ENCODE results near the gene PIK3R6.

PIK3R6 gene, protein sequence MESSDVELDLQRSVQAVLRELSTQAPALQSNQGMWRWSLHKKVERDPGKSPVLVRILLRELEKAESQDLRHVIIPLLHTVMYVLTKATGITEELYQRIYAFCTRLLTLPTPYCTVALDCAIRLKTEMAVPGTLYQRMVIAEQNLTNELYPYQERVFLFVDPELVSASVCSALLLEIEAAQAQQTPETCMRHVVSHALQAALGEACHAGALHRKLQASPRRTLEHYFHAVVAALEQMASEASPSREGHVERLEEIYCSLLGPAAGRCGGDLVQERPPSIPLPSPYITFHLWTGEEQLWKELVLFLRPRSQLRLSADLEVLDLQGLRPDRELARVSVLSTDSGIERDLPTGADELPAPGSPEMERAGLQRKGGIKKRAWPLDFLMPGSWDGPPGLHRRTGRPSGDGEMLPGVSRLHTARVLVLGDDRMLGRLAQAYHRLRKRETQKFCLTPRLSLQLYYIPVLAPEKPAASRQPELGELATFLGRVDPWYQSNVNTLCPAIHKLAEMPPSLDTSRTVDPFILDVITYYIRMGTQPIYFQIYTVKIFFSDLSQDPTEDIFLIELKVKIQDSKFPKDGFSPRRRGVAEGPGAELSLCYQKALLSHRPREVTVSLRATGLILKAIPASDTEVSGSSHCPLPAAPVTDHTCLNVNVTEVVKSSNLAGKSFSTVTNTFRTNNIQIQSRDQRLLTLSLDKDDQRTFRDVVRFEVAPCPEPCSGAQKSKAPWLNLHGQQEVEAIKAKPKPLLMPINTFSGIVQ

DNA sequence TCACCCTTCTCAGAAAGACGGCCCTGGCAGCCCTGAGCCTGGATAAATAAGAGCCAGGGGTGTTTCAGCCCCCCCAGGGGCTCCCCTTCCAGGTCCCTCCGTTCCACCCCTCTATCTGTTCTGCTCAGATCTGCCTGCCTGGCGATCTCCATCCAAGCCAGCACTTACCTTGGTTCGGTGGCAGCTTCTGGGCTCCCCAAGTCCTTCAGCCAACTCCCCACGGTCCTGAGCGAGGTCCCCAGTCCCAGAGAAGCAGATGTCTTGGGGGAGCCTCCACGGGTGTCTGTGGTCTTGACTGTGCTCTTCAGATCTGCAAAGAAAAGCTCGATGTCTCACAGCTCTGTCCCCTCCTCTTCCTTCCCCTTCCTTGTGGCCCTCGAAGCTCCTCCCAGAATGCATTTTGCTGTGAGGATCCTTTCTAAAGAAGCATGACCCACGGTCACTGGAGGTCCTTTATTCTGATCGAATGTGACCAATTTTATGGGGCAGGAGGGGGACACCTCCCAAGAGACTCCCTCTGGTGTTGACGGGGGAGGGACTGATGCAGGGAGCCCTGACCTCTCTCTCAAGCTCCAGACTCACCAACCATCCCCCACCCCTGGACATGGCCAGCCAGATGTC, at the start of gene PIK3R6:
Gene PIK3R6, minus strand, starts transcription at position 314 of the 621 bp plus-strand sequence. CDS start 17,880 bp downstream, outside the sequence.
- Mint-ChIP-seq H3K4me3 (peak within 1 kb of the TSS in 1 of 3 experiments; percentile 8), H3K4me1 (no peaks in the 10 kb centered on the region), H3K27ac (no peak within 1 kb of the TSS), H3K36me3 (ENCODE audit: low read depth) (no peaks in the 10 kb centered on the region), H3K27me3 (ENCODE audit: low read depth) (peaks cover 42% of the 10 kb centered on the region), H3K9me3 (no peaks in the 10 kb centered on the region)
- TF ChIP-seq, protein P1, sequence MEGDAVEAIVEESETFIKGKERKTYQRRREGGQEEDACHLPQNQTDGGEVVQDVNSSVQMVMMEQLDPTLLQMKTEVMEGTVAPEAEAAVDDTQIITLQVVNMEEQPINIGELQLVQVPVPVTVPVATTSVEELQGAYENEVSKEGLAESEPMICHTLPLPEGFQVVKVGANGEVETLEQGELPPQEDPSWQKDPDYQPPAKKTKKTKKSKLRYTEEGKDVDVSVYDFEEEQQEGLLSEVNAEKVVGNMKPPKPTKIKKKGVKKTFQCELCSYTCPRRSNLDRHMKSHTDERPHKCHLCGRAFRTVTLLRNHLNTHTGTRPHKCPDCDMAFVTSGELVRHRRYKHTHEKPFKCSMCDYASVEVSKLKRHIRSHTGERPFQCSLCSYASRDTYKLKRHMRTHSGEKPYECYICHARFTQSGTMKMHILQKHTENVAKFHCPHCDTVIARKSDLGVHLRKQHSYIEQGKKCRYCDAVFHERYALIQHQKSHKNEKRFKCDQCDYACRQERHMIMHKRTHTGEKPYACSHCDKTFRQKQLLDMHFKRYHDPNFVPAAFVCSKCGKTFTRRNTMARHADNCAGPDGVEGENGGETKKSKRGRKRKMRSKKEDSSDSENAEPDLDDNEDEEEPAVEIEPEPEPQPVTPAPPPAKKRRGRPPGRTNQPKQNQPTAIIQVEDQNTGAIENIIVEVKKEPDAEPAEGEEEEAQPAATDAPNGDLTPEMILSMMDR (IDR thresholded peaks at IDR 0.05; ENCODE audit: unreplicated experiment in 3 of 3): no peak

DNA sequence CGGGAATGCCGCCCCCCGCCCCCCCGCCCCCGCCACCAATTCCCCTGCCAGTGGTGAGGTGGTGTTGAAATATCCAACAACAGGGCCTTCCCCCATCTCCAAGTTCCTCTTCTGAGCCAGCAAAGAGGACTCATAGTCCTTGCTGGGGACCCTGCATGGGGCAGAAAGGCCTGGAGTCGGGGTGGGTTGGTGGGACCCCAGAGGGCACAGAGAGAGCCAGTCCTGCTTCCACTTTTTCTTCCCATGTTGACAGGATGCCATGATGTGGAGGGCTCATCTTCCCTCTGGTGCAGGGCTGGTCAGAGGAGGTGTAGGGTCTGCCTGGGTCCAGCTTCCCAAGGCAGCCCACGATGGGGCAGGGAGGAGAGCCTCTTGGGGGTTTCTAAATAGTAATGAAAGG, 49.0 kb upstream of the PIK3R6 start:
- TF ChIP-seq, protein P1 (IDR thresholded peaks at IDR 0.05; ENCODE audit: unreplicated experiment in 3 of 3): no peak
- H3K27me3 Mint-ChIP-seq (ENCODE audit: low read depth): peaks cover 6% of the 10 kb centered on the region
- peaks cover 5% of the 10 kb centered on the region for H3K36me3 Mint-ChIP-seq (ENCODE audit: low read depth)
- H3K4me1 Mint-ChIP-seq: no peaks in the 10 kb centered on the region
- no peak overlapping the region for H3K27ac Mint-ChIP-seq
- H3K4me3 Mint-ChIP-seq: no peak overlapping the region
- H3K9me3 Mint-ChIP-seq: peaks cover 22% of the 10 kb centered on the region

GRCh38 chr17:8914554-8914953, 47.1 kb upstream of the PIK3R6 start:
- no peaks in the 10 kb centered on the region for H3K4me1 Mint-ChIP-seq
- H3K27ac Mint-ChIP-seq: no peak overlapping the region
- H3K36me3 Mint-ChIP-seq (ENCODE audit: low read depth): peaks cover 5% of the 10 kb centered on the region
- H3K9me3 Mint-ChIP-seq: peaks cover 16% of the 10 kb centered on the region
- H3K4me3 Mint-ChIP-seq: no peak overlapping the region
- H3K27me3 Mint-ChIP-seq (ENCODE audit: low read depth): peaks cover 14% of the 10 kb centered on the region
- TF ChIP-seq, protein P1 (IDR thresholded peaks at IDR 0.05; ENCODE audit: unreplicated experiment in 3 of 3): no peak

DNA sequence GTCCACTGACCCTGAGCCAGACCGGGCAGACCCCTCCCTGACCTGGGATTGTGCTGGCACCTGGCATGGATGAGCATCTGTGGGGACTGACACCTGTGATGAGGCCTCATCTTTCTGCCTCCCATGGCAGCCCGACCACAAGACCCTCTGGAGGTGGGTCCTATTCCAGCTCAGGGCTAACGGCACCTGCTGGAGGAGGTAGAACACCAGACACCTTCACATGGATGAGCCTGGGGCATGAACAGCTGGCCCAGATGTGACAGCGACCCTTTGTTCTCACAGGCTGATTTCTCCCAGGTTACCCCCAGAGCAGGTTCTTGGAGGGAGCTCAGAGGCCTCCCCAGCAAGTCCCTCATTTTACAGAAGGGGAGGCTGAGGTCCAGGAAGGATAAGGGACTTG, 46.4 kb upstream of the PIK3R6 start:
- Mint-ChIP-seq H3K27me3 (ENCODE audit: low read depth) (peaks cover 21% of the 10 kb centered on the region), H3K27ac (no peak overlapping the region)
- TF ChIP-seq, protein P1 (IDR thresholded peaks at IDR 0.05; ENCODE audit: unreplicated experiment in 3 of 3): no peak

GRCh38 chr17:8913091-8913490, 45.6 kb upstream of the PIK3R6 start:
- peaks cover 26% of the 10 kb centered on the region for H3K27me3 Mint-ChIP-seq (ENCODE audit: low read depth)
- peaks cover 11% of the 10 kb centered on the region for H3K9me3 Mint-ChIP-seq
- H3K4me3 Mint-ChIP-seq: no peak overlapping the region
- no peaks in the 10 kb centered on the region for H3K4me1 Mint-ChIP-seq
- peaks cover 5% of the 10 kb centered on the region for H3K36me3 Mint-ChIP-seq (ENCODE audit: low read depth)
- TF ChIP-seq, protein P1 (IDR thresholded peaks at IDR 0.05; ENCODE audit: unreplicated experiment in 3 of 3): no peak
- no peak overlapping the region for H3K27ac Mint-ChIP-seq

More for the DNA sequence above, 46.4 kb upstream of the PIK3R6 start:
- Mint-ChIP-seq H3K36me3 (ENCODE audit: low read depth) (peaks cover 5% of the 10 kb centered on the region), H3K4me1 (no peaks in the 10 kb centered on the region), H3K4me3 (no peak overlapping the region), H3K9me3 (peaks cover 11% of the 10 kb centered on the region)
